Esophagus squamous epithelium (tissue), 5 donors: ENCODE results near the gene ATXN1. TPM values are rescaled to one million over a fixed set of nuclear protein-coding genes. Genes with fewer than 3 reads are reported as not detected.

Experiments used
- DNase-seq: peaks from one replicate; lab custom pipeline; 2025; lab: John Stamatoyannopoulos, UW
- H3K27ac ChIP-seq, 4 donors: fragments of 200-600 bp; sonication (generic); one replicate each; pipeline ENCODE4 v1.5.1; 2016 to 2019; ENCODE audit warnings: mild to moderate bottlenecking in 1 of 4
- H3K27me3 ChIP-seq, 4 donors: fragments of 200-600 bp; sonication (generic); 1 replicate in 3 of 4; 2 replicates in 1 of 4; pipeline versions ENCODE4 v1.5.1 to v1.6.0; 2017 to 2021; ENCODE audit warnings: antibody characterized with exemption in 1 of 4
- H3K36me3 ChIP-seq, 3 donors: fragments of 200-600 bp; sonication (generic); one replicate each; pipeline ENCODE4 v1.5.1; 2016 to 2019
- H3K4me1 ChIP-seq, 3 donors: fragments of 200-600 bp; sonication (generic); one replicate each; pipeline ENCODE4 v1.5.1; 2017 to 2019
- H3K4me3 ChIP-seq, 4 donors: fragments of 200-600 bp; sonication (generic); 1 replicate in 3 of 4; 2 replicates in 1 of 4; pipeline ENCODE4 v1.5.1; 2016 to 2019; ENCODE audit warnings: mild to moderate bottlenecking in 2 of 4, moderate library complexity in 1 of 4
- H3K9me3 ChIP-seq, 3 donors: fragments of 200-600 bp; sonication (generic); one replicate each; pipeline ENCODE4 v1.5.1; 2016 to 2019
- CTCF ChIP-seq, 6 experiments: fragments of 450-650 bp in 4 of 6; fragments of 200-600 bp in 2 of 6; sonication (generic) in 2 of 6; IDR thresholded peaks; one replicate each; pipeline ENCODE4 v1.5.1; 2016 to 2019; ENCODE audit warnings: antibody characterized with exemption in 6 of 6, mild to moderate bottlenecking in 4 of 6, moderate library complexity in 4 of 6
- POLR2A ChIP-seq, 4 donors: fragments of 450-650 bp; IDR thresholded peaks; one replicate each; pipeline ENCODE4 v1.6.1; 2017; ENCODE audit warnings: antibody characterized with exemption in 4 of 4, mild to moderate bottlenecking in 4 of 4, moderate library complexity in 3 of 4
- WGBS, 2 donors: methylation state at CpG; one replicate each; pipeline ENCODE4 v1.1.5; 2018; 5-methylcytosine and 5-hydroxymethylcytosine counted together
- intact Hi-C: fragments of 100-400 bp; cut with DNase I; formaldehyde crosslinking; loops from one replicate; pipeline ENCODE4 v1.15.0; 2022
- total RNA-seq, 4 donors: library from RNA; depleted of rRNA; stranded (reverse); fragments of >200 nt; gene quantifications; one replicate each; pipeline ENCODE4 v1.1.0, GENCODE V29; 2016
- donor health status: DM: yes; HTN: yes; CAD: no.

Gene ATXN1
- total RNA-seq, 4 donors from 2014 or later = 17.5 to 50.5 (median 28.5) TPM

- DNase-seq = no peak
Measured at GRCh38 chr6:16295471-16295870, 465.8 kb downstream of the ATXN1 start.

GRCh38 chr6:16295060-16295459 lies 466.2 kb downstream of the ATXN1 start:
- Histone ChIP-seq H3K27ac (no peak overlapping the region), H3K27me3 (no peaks in the 10 kb centered on the region), H3K9me3 (no peaks in the 10 kb centered on the region), H3K4me1 (peaks cover 0 to 11% (median 0%) of the 10 kb centered on the region in 3 donors), H3K36me3 (peaks cover 0 to 17% (median 0%) of the 10 kb centered on the region in 3 donors), H3K4me3 (no peak overlapping the region)
- intact Hi-C loops = no loop called here
- TF ChIP-seq POLR2A (IDR thresholded peaks at IDR 0.05) (no peak), CTCF (IDR thresholded peaks at IDR 0.05) (no peak)
- no peak for DNase-seq
- 91% methylated on average over 15 of the region's 15 CpGs for WGBS, 2 donors

More at GRCh38 chr6:16295471-16295870, 465.8 kb downstream of the ATXN1 start:
- H3K4me3 ChIP-seq = no peak overlapping the region
- no peak overlapping the region for H3K27ac ChIP-seq
- H3K9me3 ChIP-seq = no peaks in the 10 kb centered on the region
- TF ChIP-seq POLR2A (IDR thresholded peaks at IDR 0.05) = no peak
- no peak for TF ChIP-seq CTCF (IDR thresholded peaks at IDR 0.05)
- peaks cover 0 to 19% (median 0%) of the 10 kb centered on the region in 3 donors for H3K36me3 ChIP-seq
- intact Hi-C loops = no loop called here
- 82 to 87% methylated on average over 3 to 5 of the region's 5 CpGs for WGBS, 2 donors
- H3K4me1 ChIP-seq = peaks cover 0 to 11% (median 0%) of the 10 kb centered on the region in 3 donors
- no peaks in the 10 kb centered on the region for H3K27me3 ChIP-seq

- 84% methylated on average over 7 to 9 of the region's 10 CpGs for WGBS, 2 donors
- no peaks in the 10 kb centered on the region for H3K9me3 ChIP-seq
- no peak overlapping the region for H3K4me3 ChIP-seq
- no peak overlapping the region for H3K27ac ChIP-seq
- peaks cover 0 to 10% (median 0%) of the 10 kb centered on the region in 3 donors for H3K36me3 ChIP-seq
- no peak for TF ChIP-seq POLR2A (IDR thresholded peaks at IDR 0.05)
- peaks cover 0 to 11% (median 0%) of the 10 kb centered on the region in 3 donors for H3K4me1 ChIP-seq
- DNase-seq = no peak
- intact Hi-C loops = no loop called here
- no peaks in the 10 kb centered on the region for H3K27me3 ChIP-seq
Measured at GRCh38 chr6:16294371-16294770, 466.9 kb downstream of the ATXN1 start.

GRCh38 chr6:16292942-16293341 lies 468.3 kb downstream of the ATXN1 start:
- Histone ChIP-seq H3K4me1 (peaks cover 0 to 11% (median 0%) of the 10 kb centered on the region in 3 donors), H3K27me3 (no peaks in the 10 kb centered on the region), H3K4me3 (no peak overlapping the region), H3K9me3 (no peaks in the 10 kb centered on the region), H3K36me3 (peaks cover 0 to 5% (median 0%) of the 10 kb centered on the region in 3 donors), H3K27ac (no peak overlapping the region)
- no peak for DNase-seq
- intact Hi-C loops = no loop called here
- TF ChIP-seq CTCF (IDR thresholded peaks at IDR 0.05) (no peak), POLR2A (IDR thresholded peaks at IDR 0.05) (no peak)
- 38 to 46% methylated on average over 8 of the region's 8 CpGs for WGBS, 2 donors

GRCh38 chr6:16292432-16292831 lies 468.8 kb downstream of the ATXN1 start:
- Histone ChIP-seq H3K27me3 (no peaks in the 10 kb centered on the region), H3K36me3 (peaks cover 0 to under 1% (median 0%) of the 10 kb centered on the region in 3 donors), H3K4me1 (peaks cover 0 to 11% (median 0%) of the 10 kb centered on the region in 3 donors), H3K27ac (no peak overlapping the region), H3K9me3 (no peaks in the 10 kb centered on the region), H3K4me3 (no peak overlapping the region)
- DNase-seq = no peak
- intact Hi-C loops = no loop called here
- WGBS, 2 donors = 59 to 67% methylated on average over 5 of the region's 5 CpGs
- TF ChIP-seq CTCF (IDR thresholded peaks at IDR 0.05) = no peak
- TF ChIP-seq POLR2A (IDR thresholded peaks at IDR 0.05) = no peak
